ENCODE measurements around the gene GLRA1.

GLRA1 gene

DNA sequence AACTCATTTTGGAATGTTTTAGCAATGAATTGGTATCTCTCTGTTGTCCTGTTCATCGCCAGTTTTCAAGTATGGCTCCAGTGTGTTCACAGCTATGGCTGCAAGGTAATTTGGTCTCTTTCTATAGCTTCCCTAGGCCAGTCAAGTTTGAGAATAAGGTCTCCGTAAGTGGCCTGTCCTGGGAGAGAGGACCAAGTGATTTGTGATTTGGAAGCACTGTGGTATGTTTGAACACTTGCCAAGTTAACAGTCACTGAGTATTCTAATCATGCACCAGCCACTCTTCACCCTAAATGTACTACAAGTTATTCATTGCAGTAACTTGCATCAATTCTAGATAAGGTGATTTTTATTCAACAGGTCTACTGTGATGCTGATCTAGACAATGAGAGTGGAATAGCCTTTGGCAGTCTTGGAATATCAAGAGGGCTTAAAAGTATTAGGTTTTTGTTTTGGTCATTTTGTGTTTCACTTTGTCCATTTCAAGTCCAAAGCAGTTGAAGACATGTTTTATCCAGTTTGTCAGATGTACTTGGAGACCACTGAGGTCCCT lies 111.8 kb downstream of the GLRA1 start:
- H3K27ac ChIP-seq: no peak overlapping the region
- DNase-seq (ENCODE audit: low spot score): no peak
- no peak for TF ChIP-seq CTCF (IDR thresholded peaks at IDR 0.05)
- H3K4me3 ChIP-seq: no peak overlapping the region

- Histone ChIP-seq H3K4me3 (no peak overlapping the region), H3K27ac (no peak overlapping the region)
- no peak for TF ChIP-seq CTCF (IDR thresholded peaks at IDR 0.05)
- no peak for DNase-seq (ENCODE audit: low spot score)
These were observed 112.9 kb downstream of the GLRA1 start for GRCh38 chr5:151811593-151812321.

GRCh38 chr5:151810897-151811296 lies 113.8 kb downstream of the GLRA1 start:
- Histone ChIP-seq H3K4me3 (no peak overlapping the region), H3K27ac (no peak overlapping the region)
- no peak for DNase-seq (ENCODE audit: low spot score)
- no peak for TF ChIP-seq CTCF (IDR thresholded peaks at IDR 0.05)

DNA sequence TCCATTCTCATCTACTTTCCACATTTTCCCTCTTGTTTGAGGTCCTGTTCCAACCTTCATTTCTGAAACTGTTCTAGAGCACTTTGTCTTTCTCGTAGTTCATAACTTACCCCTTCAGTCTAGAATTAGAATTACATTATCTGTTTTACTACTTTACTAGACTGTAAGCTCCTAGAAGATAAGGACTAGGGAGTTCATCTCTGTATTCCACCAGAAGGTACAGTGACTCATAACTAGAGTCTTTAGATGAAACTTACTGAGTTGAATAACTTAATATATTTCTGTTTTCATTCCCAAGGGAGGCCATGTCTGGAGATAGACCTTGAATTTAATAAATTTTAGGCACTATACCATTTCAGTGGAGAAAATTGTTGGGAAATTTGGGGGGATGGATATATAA lies 114.2 kb downstream of the GLRA1 start:
- no peak for TF ChIP-seq CTCF (IDR thresholded peaks at IDR 0.05)
- Histone ChIP-seq H3K27ac (no peak overlapping the region), H3K4me3 (no peak overlapping the region)
- no peak for DNase-seq (ENCODE audit: low spot score)

GRCh38 chr5:151808451-151809169 lies 116.0 kb downstream of the GLRA1 start:
- no peak for TF ChIP-seq CTCF (IDR thresholded peaks at IDR 0.05)
- no peak for DNase-seq (ENCODE audit: low spot score)
- no peak overlapping the region for H3K4me3 ChIP-seq
- no peak overlapping the region for H3K27ac ChIP-seq

DNA sequence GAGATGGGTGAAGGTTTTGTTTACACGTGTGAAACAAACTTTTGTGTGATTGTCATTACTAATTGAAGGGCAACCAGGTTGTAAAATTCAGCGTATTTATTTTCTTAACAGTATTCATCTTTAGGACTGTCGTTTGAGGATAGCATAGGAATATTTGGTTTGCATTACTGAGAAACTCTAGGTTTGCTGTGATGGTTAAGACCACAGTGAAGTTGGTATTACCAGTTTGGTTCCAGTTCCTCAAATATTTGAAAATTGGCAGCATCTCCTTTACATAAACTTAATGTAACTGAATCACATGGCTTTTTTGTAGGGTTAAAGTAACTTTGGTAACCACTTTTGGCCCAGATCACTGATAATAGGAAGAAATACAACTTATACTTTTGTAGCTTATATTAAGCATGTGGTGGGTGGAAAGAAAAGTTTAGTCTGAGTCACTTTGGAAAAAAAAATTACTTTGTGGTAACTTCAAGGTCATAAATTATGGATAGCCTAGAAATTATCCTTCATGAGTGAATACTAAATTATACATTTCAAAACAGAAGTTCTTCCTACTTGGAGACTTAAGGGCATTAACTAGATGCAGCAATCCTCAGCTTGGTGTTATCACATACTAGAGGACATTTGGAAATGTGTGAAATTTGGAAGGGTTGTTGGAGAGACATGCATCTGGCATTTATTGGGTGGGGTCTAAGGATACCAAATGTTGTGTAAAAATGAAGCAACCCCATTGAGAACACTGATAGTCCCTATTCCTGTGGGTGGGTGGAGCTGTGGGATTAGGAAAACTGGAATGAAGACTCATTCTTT lies 119.0 kb downstream of the GLRA1 start:
- Histone ChIP-seq H3K27ac (no peak overlapping the region), H3K4me3 (no peak overlapping the region)
- TF ChIP-seq CTCF (IDR thresholded peaks at IDR 0.05): no peak
- no peak for DNase-seq (ENCODE audit: low spot score)

All from coronary artery (tissue), 2 donors.